Ectodermal cell (in vitro differentiated cells): ENCODE data around the gene FOS.

Experiments
- H3K27ac ChIP-seq: 2 replicates; pipeline ENCODE4 v1.7.0; 2013; ENCODE audit warnings: mild to moderate bottlenecking, low read depth, low read length; ENCODE audit not compliant: insufficient read depth, poor library complexity, severe bottlenecking
- H3K27me3 ChIP-seq: 2 replicates; pipeline ENCODE4 v1.7.0; 2013; ENCODE audit warnings: mild to moderate bottlenecking, low read length; ENCODE audit not compliant: insufficient read depth, control insufficient read depth, poor library complexity, severe bottlenecking
- H3K36me3 ChIP-seq: one replicate; pipeline ENCODE4 v1.7.0; 2013; ENCODE audit warnings: low read length; ENCODE audit not compliant: control insufficient read depth, insufficient read depth
- H3K4me1 ChIP-seq: one replicate; pipeline ENCODE4 v1.7.0; 2013; ENCODE audit warnings: low read length; ENCODE audit not compliant: control insufficient read depth, insufficient read depth
- H3K4me3 ChIP-seq: 2 replicates; pipeline ENCODE4 v1.7.0; 2013; ENCODE audit warnings: low read depth, low read length, control low read depth; ENCODE audit not compliant: insufficient read depth
- H3K9me3 ChIP-seq: 2 replicates; pipeline ENCODE4 v1.7.0; 2013; ENCODE audit warnings: mild to moderate bottlenecking, low read length, moderate library complexity; ENCODE audit not compliant: control insufficient read depth
- WGBS, 2 experiments: methylation state at CpG; one replicate each; pipeline ENCODE4 v1.1.7; 2013; ENCODE audit warnings: missing lambda C conversion rate in 2 of 2; 5-methylcytosine and 5-hydroxymethylcytosine counted together

FOS gene

DNA sequence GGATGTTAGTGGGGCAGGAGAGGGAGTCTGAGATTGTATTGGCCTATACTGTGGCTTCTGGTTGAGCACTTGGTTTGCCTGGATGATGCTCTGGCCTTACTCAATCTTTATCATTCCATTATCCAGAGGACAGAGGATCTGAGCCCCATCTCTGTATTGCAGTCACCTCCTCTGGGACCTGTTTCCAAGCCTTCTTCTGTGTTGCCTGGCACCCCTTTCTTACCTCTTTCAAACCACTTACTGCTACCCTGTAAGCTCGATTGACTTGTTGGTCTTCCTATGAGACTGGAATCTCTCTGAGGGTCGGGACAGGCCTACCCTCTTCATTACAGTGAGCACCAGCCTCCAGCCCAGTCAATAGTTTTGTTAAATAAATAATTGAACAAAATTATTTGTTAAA, 3.0 kb upstream of the FOS start:
- Histone ChIP-seq H3K4me1 (peaks cover 3% of the 10 kb centered on the region), H3K36me3 (no peaks in the 10 kb centered on the region), H3K9me3 (no peaks in the 10 kb centered on the region), H3K27me3 (peaks cover 54% of the 10 kb centered on the region), H3K4me3 (no peak overlapping the region), H3K27ac (no peak overlapping the region)
- WGBS, 2 experiments: 100% methylated on average over 1 of the region's 2 CpGs

GRCh38 chr14:75277008-75277814, 1.4 kb upstream of the FOS start:
- H3K36me3 ChIP-seq: no peaks in the 10 kb centered on the region
- H3K27ac ChIP-seq: peak overlapping the region; percentile 18
- H3K4me3 ChIP-seq: peak overlapping the region; percentile 68
- H3K4me1 ChIP-seq: peaks cover 3% of the 10 kb centered on the region
- 0% methylated on average over 81 of the region's 81 CpGs for WGBS, 2 experiments
- no peaks in the 10 kb centered on the region for H3K9me3 ChIP-seq
- H3K27me3 ChIP-seq: peaks cover 67% of the 10 kb centered on the region

GRCh38 chr14:75277815-75278421, 710 bp upstream of the FOS start:
- peaks cover 3% of the 10 kb centered on the region for H3K4me1 ChIP-seq
- peaks cover 67% of the 10 kb centered on the region for H3K27me3 ChIP-seq
- peak overlapping the region; percentile 18 for H3K27ac ChIP-seq
- peak overlapping the region; percentile 68 for H3K4me3 ChIP-seq
- no peaks in the 10 kb centered on the region for H3K36me3 ChIP-seq
- no peaks in the 10 kb centered on the region for H3K9me3 ChIP-seq
- 0 to 1% methylated on average over 25 to 27 of the region's 27 CpGs for WGBS, 2 experiments

GRCh38 chr14:75279153-75279762, 630 bp downstream of the FOS start:
- no peaks in the 10 kb centered on the region for H3K4me1 ChIP-seq
- no peaks in the 10 kb centered on the region for H3K36me3 ChIP-seq
- peaks cover 66% of the 10 kb centered on the region for H3K27me3 ChIP-seq
- peak overlapping the region; percentile 68 for H3K4me3 ChIP-seq
- no peaks in the 10 kb centered on the region for H3K9me3 ChIP-seq
- no peak overlapping the region for H3K27ac ChIP-seq
- 1% methylated on average over 38 of the region's 38 CpGs for WGBS, 2 experiments

DNA sequence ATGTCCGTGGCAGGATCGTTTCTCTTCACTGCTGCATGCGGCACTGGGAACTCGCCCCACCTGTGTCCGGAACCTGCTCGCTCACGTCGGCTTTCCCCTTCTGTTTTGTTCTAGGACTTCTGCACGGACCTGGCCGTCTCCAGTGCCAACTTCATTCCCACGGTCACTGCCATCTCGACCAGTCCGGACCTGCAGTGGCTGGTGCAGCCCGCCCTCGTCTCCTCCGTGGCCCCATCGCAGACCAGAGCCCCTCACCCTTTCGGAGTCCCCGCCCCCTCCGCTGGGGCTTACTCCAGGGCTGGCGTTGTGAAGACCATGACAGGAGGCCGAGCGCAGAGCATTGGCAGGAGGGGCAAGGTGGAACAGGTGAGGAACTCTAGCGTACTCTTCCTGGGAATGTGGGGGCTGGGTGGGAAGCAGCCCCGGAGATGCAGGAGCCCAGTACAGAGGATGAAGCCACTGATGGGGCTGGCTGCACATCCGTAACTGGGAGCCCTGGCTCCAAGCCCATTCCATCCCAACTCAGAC, 1.2 kb downstream of the FOS start:
- no peaks in the 10 kb centered on the region for H3K9me3 ChIP-seq
- WGBS, 2 experiments: 2% methylated on average over 26 of the region's 26 CpGs
- no peaks in the 10 kb centered on the region for H3K36me3 ChIP-seq
- H3K4me1 ChIP-seq: no peaks in the 10 kb centered on the region
- no peak overlapping the region for H3K27ac ChIP-seq
- H3K27me3 ChIP-seq: peaks cover 63% of the 10 kb centered on the region
- peak overlapping the region; percentile 68 for H3K4me3 ChIP-seq

DNA sequence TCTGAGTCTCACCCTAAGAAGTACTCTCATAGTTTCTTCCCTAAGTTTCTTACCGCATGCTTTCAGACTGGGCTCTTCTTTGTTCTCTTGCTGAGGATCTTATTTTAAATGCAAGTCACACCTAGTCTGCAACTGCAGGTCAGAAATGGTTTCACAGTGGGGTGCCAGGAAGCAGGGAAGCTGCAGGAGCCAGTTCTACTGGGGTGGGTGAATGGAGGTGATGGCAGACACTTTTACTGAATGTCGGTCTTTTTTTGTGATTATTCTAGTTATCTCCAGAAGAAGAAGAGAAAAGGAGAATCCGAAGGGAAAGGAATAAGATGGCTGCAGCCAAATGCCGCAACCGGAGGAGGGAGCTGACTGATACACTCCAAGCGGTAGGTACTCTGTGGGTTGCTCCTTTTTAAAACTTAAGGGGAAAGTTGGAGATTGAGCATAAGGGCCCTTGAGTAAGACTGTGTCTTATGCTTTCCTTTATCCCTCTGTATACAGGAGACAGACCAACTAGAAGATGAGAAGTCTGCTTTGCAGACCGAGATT, 1.7 kb downstream of the FOS start:
- no peaks in the 10 kb centered on the region for H3K4me1 ChIP-seq
- H3K9me3 ChIP-seq: no peaks in the 10 kb centered on the region
- H3K27ac ChIP-seq: no peak overlapping the region
- WGBS, 2 experiments: 29 to 30% methylated on average over 7 of the region's 7 CpGs
- no peaks in the 10 kb centered on the region for H3K36me3 ChIP-seq
- H3K27me3 ChIP-seq: peaks cover 59% of the 10 kb centered on the region
- peak overlapping the region; percentile 68 for H3K4me3 ChIP-seq

GRCh38 chr14:75280831-75281653, 2.4 kb downstream of the FOS start:
- 87% methylated on average over 17 of the region's 17 CpGs for WGBS, 2 experiments
- Histone ChIP-seq H3K4me3 (no peak overlapping the region), H3K36me3 (no peaks in the 10 kb centered on the region), H3K27ac (no peak overlapping the region), H3K27me3 (peaks cover 52% of the 10 kb centered on the region), H3K4me1 (no peaks in the 10 kb centered on the region), H3K9me3 (no peaks in the 10 kb centered on the region)

GRCh38 chr14:75281654-75282019, 3.0 kb downstream of the FOS start:
- Histone ChIP-seq H3K27ac (no peak overlapping the region), H3K4me3 (no peak overlapping the region), H3K36me3 (no peaks in the 10 kb centered on the region), H3K27me3 (peaks cover 46% of the 10 kb centered on the region), H3K4me1 (no peaks in the 10 kb centered on the region), H3K9me3 (no peaks in the 10 kb centered on the region)
- WGBS, 2 experiments: 80% methylated on average over 1 of the region's 1 CpG; no CpG with 5 or more reads in 1 of the 2 experiments

GRCh38 chr14:75282170-75282554, 3.5 kb downstream of the FOS start:
- peaks cover 41% of the 10 kb centered on the region for H3K27me3 ChIP-seq
- H3K9me3 ChIP-seq: no peaks in the 10 kb centered on the region
- no peak overlapping the region for H3K27ac ChIP-seq
- H3K36me3 ChIP-seq: no peaks in the 10 kb centered on the region
- WGBS, 2 experiments: 91 to 93% methylated on average over 4 of the region's 4 CpGs
- H3K4me1 ChIP-seq: no peaks in the 10 kb centered on the region
- no peak overlapping the region for H3K4me3 ChIP-seq
